IMR-90 (cell line): Measurements from ENCODE around the gene POFUT1. TPM values are rescaled to one million over a fixed set of nuclear protein-coding genes. Genes with fewer than 3 reads are reported as not detected.

ENCODE experiments used
- ATAC-seq: fragments of 200-7000 bp; cut with Tn5 transposase; 2 replicates; pipeline ENCODE4 v1.9.1; 2020; ENCODE audit warnings: low read depth, mild to moderate bottlenecking, moderate library complexity
- BruUV-seq: library from RNA; stranded (reverse); fragments of 400-500 nt; replicated peaks from 2 replicates; lab custom pipeline; 2021; lab: Mats Ljungman, UMichigan
- CTCF ChIA-PET: fragments of 300-600 bp; formaldehyde crosslinking; extraction: SDS; loops from one replicate; lab custom pipeline; 2021; ENCODE audit warnings: antibody characterized with exemption; lab: Yijun Ruan, JAX
- POLR2A ChIA-PET: fragments of 300-600 bp; sonication (Branson Sonifier 250); formaldehyde crosslinking; loops from one replicate; lab custom pipeline; 2022; ENCODE audit warnings: antibody characterized with exemption; ENCODE audit not compliant: unreplicated experiment; lab: Charles Lee
- DNase-seq: peaks from one replicate; pipeline ENCODE4 v3.0.0; 2013
- H2AFZ ChIP-seq: replicated peaks from 2 replicates; pipeline ENCODE3; 2013; ENCODE audit warnings: low read length, mild to moderate bottlenecking; ENCODE audit not compliant: poor library complexity
- H2AK5ac ChIP-seq: 2 replicates; pipeline ENCODE4 v1.6.1; 2013; ENCODE audit warnings: low read depth, low read length, inconsistent platforms
- H2AK9ac ChIP-seq: replicated peaks from 2 replicates; pipeline ENCODE3; 2013; ENCODE audit warnings: mild to moderate bottlenecking, low read depth, low read length, moderate library complexity; ENCODE audit not compliant: poor library complexity
- H2BK120ac ChIP-seq: 2 replicates; pipeline ENCODE4 v1.6.1; 2013; ENCODE audit warnings: low read depth, low read length, inconsistent platforms
- H2BK15ac ChIP-seq: 3 replicates; pipeline ENCODE4 v1.6.1; 2013; ENCODE audit warnings: low read depth, low read length, inconsistent platforms
- H2BK20ac ChIP-seq: 2 replicates; pipeline ENCODE4 v1.6.1; 2013; ENCODE audit warnings: low read depth, mild to moderate bottlenecking, inconsistent platforms, low read length, moderate library complexity
- H2BK5ac ChIP-seq: 2 replicates; pipeline ENCODE4 v1.6.1; 2013; ENCODE audit warnings: mild to moderate bottlenecking, low read depth, low read length, inconsistent platforms; ENCODE audit not compliant: poor library complexity, severe bottlenecking
- H3K14ac ChIP-seq: replicated peaks from 2 replicates; pipeline ENCODE4 v1.6.1; 2013; ENCODE audit warnings: low read depth, low read length, inconsistent platforms
- H3K18ac ChIP-seq: 2 replicates; pipeline ENCODE4 v1.6.1; 2013; ENCODE audit warnings: low read depth, low read length, control low read depth
- H3K23ac ChIP-seq: 2 replicates; pipeline ENCODE4 v1.6.1; 2013; ENCODE audit warnings: low read depth, low read length, inconsistent platforms
- H3K27ac ChIP-seq: 2 replicates; pipeline ENCODE4 v1.5.1; 2013; ENCODE audit warnings: mild to moderate bottlenecking, control low read depth, low read length; ENCODE audit not compliant: insufficient read depth
- H3K27me3 ChIP-seq: 2 replicates; pipeline ENCODE4 v1.6.1; 2013; ENCODE audit warnings: low read length; ENCODE audit not compliant: control insufficient read depth, insufficient read depth
- H3K36me3 ChIP-seq: 2 replicates; pipeline ENCODE4 v1.6.1; 2013; ENCODE audit warnings: low read length, mixed read lengths; ENCODE audit not compliant: control insufficient read depth, insufficient read depth
- H3K4ac ChIP-seq: 2 replicates; pipeline ENCODE4 v1.6.1; 2013; ENCODE audit warnings: low read depth, low read length, inconsistent platforms
- H3K4me1 ChIP-seq: 2 replicates; pipeline ENCODE4 v1.6.1; 2013; ENCODE audit warnings: low read length, mixed read lengths; ENCODE audit not compliant: control insufficient read depth, insufficient read depth
- H3K4me2 ChIP-seq: 2 replicates; pipeline ENCODE4 v1.6.1; 2013; ENCODE audit warnings: low read depth, mild to moderate bottlenecking, control low read depth, low read length, moderate library complexity
- H3K4me3 ChIP-seq: 2 replicates; pipeline ENCODE4 v1.5.1; 2013; ENCODE audit warnings: low read depth, mild to moderate bottlenecking, control low read depth, low read length, moderate library complexity; ENCODE audit not compliant: insufficient read depth
- H3K56ac ChIP-seq: 2 replicates; pipeline ENCODE4 v1.6.1; 2013; ENCODE audit warnings: low read length, inconsistent platforms; ENCODE audit not compliant: insufficient read depth; ENCODE audit errors: extremely low read depth
- H3K79me1 ChIP-seq, 2 experiments: 2 replicates each; pipeline ENCODE4 v1.6.1; 2013; ENCODE audit warnings: low read length in 2 of 2, inconsistent platforms in 1 of 2, low read depth in 1 of 2
- H3K9ac ChIP-seq: 2 replicates; pipeline ENCODE4 v1.6.1; 2013; ENCODE audit warnings: low read depth, low read length, control low read depth
- H3K9me1 ChIP-seq: 2 replicates; pipeline ENCODE4 v1.6.1; 2013; ENCODE audit warnings: low read length, inconsistent platforms; ENCODE audit not compliant: insufficient read depth
- H3K9me3 ChIP-seq: 2 replicates; pipeline ENCODE4 v1.6.1; 2013; ENCODE audit warnings: low read length; ENCODE audit not compliant: control insufficient read depth, insufficient read depth
- H4K20me1 ChIP-seq: 2 replicates; pipeline ENCODE4 v1.6.1; 2013; ENCODE audit warnings: low read length, inconsistent platforms; ENCODE audit not compliant: insufficient read depth
- H4K5ac ChIP-seq: 2 replicates; pipeline ENCODE4 v1.6.1; 2013; ENCODE audit warnings: mild to moderate bottlenecking, low read depth, low read length, control low read depth
- H4K8ac ChIP-seq, 2 experiments: 2 replicates each; pipeline ENCODE4 v1.6.1; 2013; ENCODE audit warnings: low read depth in 2 of 2, low read length in 2 of 2, control low read depth in 1 of 2, inconsistent platforms in 1 of 2
- H4K91ac ChIP-seq: 2 replicates; pipeline ENCODE4 v1.6.1; 2013; ENCODE audit warnings: low read depth, low read length, inconsistent platforms; ENCODE audit not compliant: insufficient read depth
- BHLHE40 ChIP-seq: fragments of 150-350 bp; IDR thresholded peaks from 2 replicates; pipeline ENCODE4 v1.6.1; 2016; ENCODE audit warnings: mild to moderate bottlenecking, low read depth, low read length
- CHD1 ChIP-seq: IDR thresholded peaks from 2 replicates; pipeline ENCODE4 v1.6.1; 2012; ENCODE audit warnings: low read depth, low read length, improper control_type of control experiment
- MAFK ChIP-seq: IDR thresholded peaks from 2 replicates; pipeline ENCODE4 v1.6.1; 2012; ENCODE audit warnings: low read depth, low read length, improper control_type of control experiment
- MAZ ChIP-seq: IDR thresholded peaks from 2 replicates; pipeline ENCODE4 v1.6.1; 2012; ENCODE audit warnings: low read depth, mild to moderate bottlenecking, low read length, improper control_type of control experiment, moderate library complexity, borderline replicate concordance
- MXI1 ChIP-seq: IDR thresholded peaks from 2 replicates; pipeline ENCODE4 v1.6.1; 2012; ENCODE audit warnings: low read depth, mild to moderate bottlenecking, low read length, moderate library complexity, borderline replicate concordance
- POLR2A ChIP-seq: IDR thresholded peaks from 2 replicates; pipeline ENCODE4 v1.6.1; 2012; ENCODE audit warnings: mild to moderate bottlenecking, low read depth, low read length
- RFX5 ChIP-seq: IDR thresholded peaks from 2 replicates; pipeline ENCODE4 v1.8.0; 2012; ENCODE audit warnings: low read depth, mild to moderate bottlenecking, low read length, moderate library complexity
- SMC3 ChIP-seq: fragments of 150-350 bp; IDR thresholded peaks from 2 replicates; pipeline ENCODE4 v1.6.1; 2016; ENCODE audit warnings: low read depth, mild to moderate bottlenecking, antibody characterized with exemption, low read length, moderate library complexity
- USF2 ChIP-seq: fragments of 150-350 bp; IDR thresholded peaks from 2 replicates; pipeline ENCODE4 v1.6.1; 2017; ENCODE audit warnings: mild to moderate bottlenecking, antibody characterized with exemption, low read length, low read depth
- WGBS, 2 experiments: methylation state at CpG; one replicate each; pipeline versions ENCODE4 v1.1.5 to v1.1.7; 2013; ENCODE audit warnings: missing lambda C conversion rate in 2 of 2; ENCODE audit not compliant: insufficient read length in 1 of 2; ENCODE audit errors: extremely low coverage in 2 of 2; 5-methylcytosine and 5-hydroxymethylcytosine counted together
- dilution Hi-C: fragments of 300-500 bp; cut with HindIII; formaldehyde crosslinking; loops from one replicate; pipeline ENCODE4 v1.14.3; 2018; ENCODE audit warnings: low sequenced_read_pairs; ENCODE audit not compliant: unreplicated experiment
- in situ Hi-C: fragments of 300-500 bp; cut with MboI; formaldehyde crosslinking; loops from 3 replicates; pipeline ENCODE4 v1.14.3; 2019; ENCODE audit warnings: low sequenced_read_pairs, inconsistent platforms, mixed read lengths
- intact Hi-C: fragments of 100-400 bp; cut with micrococcal nuclease; formaldehyde crosslinking; loops from 2 replicates; pipeline ENCODE4 v1.10.0; 2022
- polyA plus RNA-seq, 3 experiments: library from polyadenylated mRNA; depleted of rRNA; stranded (reverse); fragments of >200 nt; gene quantifications; 2 replicates each; pipeline ENCODE4 v1.2.3, GENCODE V29; 2012; ENCODE audit warnings: low replicate concordance in 1 of 3
- total RNA-seq: library from RNA; depleted of rRNA; stranded (reverse); fragments of >200 nt; gene quantifications from 2 replicates; pipeline ENCODE4 v1.2.3, GENCODE V29; 2012
- TF ChIP-seq, protein P1 (sequence below): conservative IDR thresholded peaks from 2 replicates; pipeline ENCODE4 v1.5.1; 2012; ENCODE audit warnings: mild to moderate bottlenecking, low read depth, low read length, improper control_type of control experiment
- TF ChIP-seq, protein P2 (sequence below): fragments of 150-350 bp; IDR thresholded peaks from 2 replicates; pipeline ENCODE4 v1.6.1; 2016; ENCODE audit warnings: low read depth, mild to moderate bottlenecking, low read length, moderate library complexity, borderline replicate concordance

The POFUT1 gene
- total and polyA plus RNA-seq, 2 of the 4 experiments (the other 2 are of a cell fraction) = 25.5 to 41.1 TPM

GRCh38 chr20:32167552-32167951 lies 40.1 kb upstream of the POFUT1 start:
- Histone ChIP-seq H3K27me3 (no peaks in the 10 kb centered on the region), H4K91ac (no peak overlapping the region), H3K4ac (no peak overlapping the region), H3K9me1 (peaks cover 6% of the 10 kb centered on the region; the same call in 1 of the 2 replicates), H2AFZ (no peak overlapping the region), H2AK9ac (no peak overlapping the region), H3K18ac (no peak overlapping the region), H3K56ac (no peak overlapping the region), H4K5ac (no peak overlapping the region), H3K4me1 (peaks cover 7% of the 10 kb centered on the region; the same call in 1 of the 2 replicates), H2AK5ac (no peak overlapping the region), H4K20me1 (no peaks in the 10 kb centered on the region), H3K4me2 (no peak overlapping the region), H3K14ac (no peak overlapping the region), H3K36me3 (peaks cover 34% of the 10 kb centered on the region), H3K4me3 (no peak overlapping the region), H2BK5ac (no peak overlapping the region), H2BK15ac (no peak overlapping the region), H3K27ac (no peak overlapping the region), H2BK20ac (no peak overlapping the region), H3K79me1 (0 out of 4 replicates have a peak, but pooled peaks cover 0 to 4% of the 10 kb centered on the region in 2 experiments), H3K23ac (no peak overlapping the region), H4K8ac (no peak overlapping the region), H3K9me3 (no peaks in the 10 kb centered on the region), H2BK120ac (no peak overlapping the region), H3K9ac (no peak overlapping the region)
- ATAC-seq (no peak), DNase-seq (no peak)
- in situ Hi-C loops (no loop called here), dilution Hi-C loops (no loop called here), intact Hi-C loops (no loop called here)
- BruUV-seq = no TSS peak
- CTCF ChIA-PET = no interaction called here
- POLR2A ChIA-PET = no interaction called here
- no peak for TF ChIP-seq CHD1
- no peak for TF ChIP-seq POLR2A
- TF ChIP-seq USF2 = no peak
- no peak for TF ChIP-seq RFX5
- no peak for TF ChIP-seq SMC3
- TF ChIP-seq MXI1 = no peak
- TF ChIP-seq MAFK = no peak
- TF ChIP-seq, protein P1, sequence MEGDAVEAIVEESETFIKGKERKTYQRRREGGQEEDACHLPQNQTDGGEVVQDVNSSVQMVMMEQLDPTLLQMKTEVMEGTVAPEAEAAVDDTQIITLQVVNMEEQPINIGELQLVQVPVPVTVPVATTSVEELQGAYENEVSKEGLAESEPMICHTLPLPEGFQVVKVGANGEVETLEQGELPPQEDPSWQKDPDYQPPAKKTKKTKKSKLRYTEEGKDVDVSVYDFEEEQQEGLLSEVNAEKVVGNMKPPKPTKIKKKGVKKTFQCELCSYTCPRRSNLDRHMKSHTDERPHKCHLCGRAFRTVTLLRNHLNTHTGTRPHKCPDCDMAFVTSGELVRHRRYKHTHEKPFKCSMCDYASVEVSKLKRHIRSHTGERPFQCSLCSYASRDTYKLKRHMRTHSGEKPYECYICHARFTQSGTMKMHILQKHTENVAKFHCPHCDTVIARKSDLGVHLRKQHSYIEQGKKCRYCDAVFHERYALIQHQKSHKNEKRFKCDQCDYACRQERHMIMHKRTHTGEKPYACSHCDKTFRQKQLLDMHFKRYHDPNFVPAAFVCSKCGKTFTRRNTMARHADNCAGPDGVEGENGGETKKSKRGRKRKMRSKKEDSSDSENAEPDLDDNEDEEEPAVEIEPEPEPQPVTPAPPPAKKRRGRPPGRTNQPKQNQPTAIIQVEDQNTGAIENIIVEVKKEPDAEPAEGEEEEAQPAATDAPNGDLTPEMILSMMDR = no peak
- no peak for TF ChIP-seq MAZ
- no peak for TF ChIP-seq BHLHE40
- TF ChIP-seq, protein P2, sequence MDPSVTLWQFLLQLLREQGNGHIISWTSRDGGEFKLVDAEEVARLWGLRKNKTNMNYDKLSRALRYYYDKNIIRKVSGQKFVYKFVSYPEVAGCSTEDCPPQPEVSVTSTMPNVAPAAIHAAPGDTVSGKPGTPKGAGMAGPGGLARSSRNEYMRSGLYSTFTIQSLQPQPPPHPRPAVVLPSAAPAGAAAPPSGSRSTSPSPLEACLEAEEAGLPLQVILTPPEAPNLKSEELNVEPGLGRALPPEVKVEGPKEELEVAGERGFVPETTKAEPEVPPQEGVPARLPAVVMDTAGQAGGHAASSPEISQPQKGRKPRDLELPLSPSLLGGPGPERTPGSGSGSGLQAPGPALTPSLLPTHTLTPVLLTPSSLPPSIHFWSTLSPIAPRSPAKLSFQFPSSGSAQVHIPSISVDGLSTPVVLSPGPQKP = no peak
- WGBS, 2 experiments = 100% methylated on average over 1 of the region's 4 CpGs; no CpG with 5 or more reads in 1 of the 2 experiments
